ENCODE results near the gene KDSR. TPM values are rescaled to one million over a fixed set of nuclear protein-coding genes. Genes with fewer than 3 reads are reported as not detected.

Gene KDSR
- total and polyA plus RNA-seq, 2 of the 13 experiments (the other 11 are each of a cell fraction or from before 2014, with no cell fraction given), result 10.4 to 20.9 TPM

DNA sequence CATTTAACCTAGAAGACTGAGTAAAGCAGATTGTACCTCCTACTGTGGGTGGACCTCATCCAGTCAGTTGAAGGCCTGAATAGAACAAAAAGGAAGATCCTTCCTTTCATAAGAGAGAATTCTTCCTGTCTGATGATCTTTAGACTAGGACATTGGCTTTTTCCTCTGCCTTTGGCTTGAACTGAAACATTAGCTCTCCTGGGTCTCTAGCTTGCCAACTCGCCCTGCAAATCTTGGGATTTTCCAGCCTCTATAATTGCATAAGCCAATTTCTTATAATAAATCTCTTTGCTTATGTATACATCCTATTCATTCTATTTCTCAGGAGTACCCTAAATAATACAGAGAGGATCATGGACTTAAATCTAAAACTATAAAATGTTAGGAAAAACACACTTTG lies 6.2 kb upstream of the KDSR start:
- Histone ChIP-seq H3K4me1 (ENCODE audit: insufficient read depth, low read length) (peaks cover 19% of the 10 kb centered on the region), H3K9ac (ENCODE audit: insufficient read depth, low read depth, low read length) (no peak overlapping the region), H3K27me3 (ENCODE audit: control insufficient read depth in 1 of 2, insufficient read depth in 2 of 2, low read length in 2 of 2) (no peaks in the 10 kb centered on the region), H3K36me3 (replicated peaks in 1 of 2; ENCODE audit: control insufficient read depth in 1 of 2, insufficient read depth in 2 of 2, low read length in 2 of 2) (no peaks in the 10 kb centered on the region), H2AFZ (ENCODE audit: low read length) (no peak overlapping the region), H4K20me1 (ENCODE audit: insufficient read depth, low read length) (no peaks in the 10 kb centered on the region), H3K4me3 (replicated peaks in 1 of 3; ENCODE audit: insufficient read depth in 1 of 3, low read depth in 2 of 3, low read length in 3 of 3) (no peak overlapping the region), H3K4me2 (ENCODE audit: low read depth, low read length) (no peak overlapping the region), H3K9me3 (ENCODE audit: low read length) (peaks cover 14% of the 10 kb centered on the region), H3K27ac (ENCODE audit: extremely low read length, insufficient read depth, low read length) (no peak overlapping the region), H3K79me2 (ENCODE audit: insufficient read depth, low read length) (no peaks in the 10 kb centered on the region)
- no TSS peak for BruUV-seq (replicated peaks)
- intact Hi-C loops (cut with micrococcal nuclease; ENCODE audit: unreplicated experiment), result no loop called here
- 12% methylated on average over 1 of the region's 1 CpG for WGBS (ENCODE audit: low lambda C conversion rate)
- ChIA-PET CTCF (ENCODE audit: low intra/inter-chr PET ratio, low total read pairs) (no interaction called here), POLR2A (no interaction called here)
- FAIRE-seq (no peak), ATAC-seq (no peak), DNase-seq (ENCODE audit: low spot score) (no peak)
- in situ Hi-C loops (cut with HindIII; ENCODE audit: extremely low pct_ligation_motif_present, low pct_unique_long_range_greater_than_20kb), result no loop called here
- no peak for TF ChIP-seq ATRX (CRISPR knock-in tag; IDR thresholded peaks at IDR 0.05; ENCODE audit: borderline replicate concordance)
- TF ChIP-seq SP2 (CRISPR knock-in tag; IDR thresholded peaks at IDR 0.05), result no peak
- no peak for TF ChIP-seq ZNF30 (CRISPR knock-in tag; IDR thresholded peaks at IDR 0.05)
- no peak for TF ChIP-seq KLF15 (CRISPR knock-in tag; IDR thresholded peaks at IDR 0.05; ENCODE audit: borderline replicate concordance)
- no peak for TF ChIP-seq HOXA3 (CRISPR knock-in tag; IDR thresholded peaks at IDR 0.05)
- no peak for TF ChIP-seq ZNF883 (CRISPR knock-in tag; IDR thresholded peaks at IDR 0.05; ENCODE audit: not compliant biosample characterization)
- TF ChIP-seq DNMT1 (CRISPR knock-in tag; IDR thresholded peaks at IDR 0.05), result no peak
- no peak for TF ChIP-seq ZBTB8A (CRISPR knock-in tag; IDR thresholded peaks at IDR 0.05; ENCODE audit: borderline replicate concordance, low read depth)
- TF ChIP-seq HOXA9 (CRISPR knock-in tag; IDR thresholded peaks at IDR 0.05; ENCODE audit: borderline replicate concordance), result no peak
- TF ChIP-seq ASH2L (IDR thresholded peaks at IDR 0.05; ENCODE audit: insufficient read length, low read depth, low read length), result no peak
- no peak for TF ChIP-seq CAMTA2 (CRISPR knock-in tag; IDR thresholded peaks at IDR 0.05; ENCODE audit: borderline replicate concordance)

All from HepG2 (cell line).